A549 (cell line): ENCODE data around the gene IFITM1. TPM values are rescaled to one million over a fixed set of nuclear protein-coding genes. Genes with fewer than 3 reads are reported as not detected.
"Not testable (repeated sequence)": the region's sequence is repeated elsewhere in the genome, so short reads cannot be mapped to it uniquely, and the experiment has no call there.

Source experiments
- ATAC-seq, 2 experiments: fragments of 200-7000 bp in 1 of 2; fragments of >200 bp in 1 of 2; cut with Nextera tagmentation in 1 of 2; cut with Tn5 transposase in 1 of 2; 3 replicates each; pipeline versions ENCODE4 v1.8.0 to v1.9.1; 2018 to 2020; ENCODE audit warnings: mild to moderate bottlenecking in 1 of 2, moderate library complexity in 1 of 2
- CTCF ChIA-PET: fragments of 300-600 bp; sonication (Branson Sonifier 250); formaldehyde crosslinking; extraction: SDS; loops from one replicate; lab custom pipeline; 2021; ENCODE audit warnings: antibody characterized with exemption, inconsistent platforms; lab: Yijun Ruan, JAX
- POLR2A ChIA-PET: fragments of 350-600 bp; formaldehyde crosslinking; extraction: SDS; loops from one replicate; lab custom pipeline; 2021; ENCODE audit warnings: antibody characterized with exemption, inconsistent platforms; lab: Yijun Ruan, JAX
- DNase-seq, 2 experiments: peaks; one replicate each; pipeline versions ENCODE4 v3.0.0 to v3.0.0-alpha.2; 2011 to 2016; ENCODE audit warnings: low read depth in 1 of 2, low spot score in 1 of 2
- FAIRE-seq: peaks from 2 replicates; lab custom pipeline; 2011; peaks lifted over from hg19 to GRCh38; lab: Jason Lieb, UNC
- H3K27ac ChIP-seq, 2 experiments: fragments of >200 bp; sonication (Bioruptor Twin); formaldehyde crosslinking; 3 replicates each; pipeline ENCODE4 v1.5.1; 2016 to 2017
- H3K4me1 ChIP-seq: fragments of >200 bp; sonication (Bioruptor Twin); formaldehyde crosslinking; 3 replicates; pipeline ENCODE4 v1.6.1; 2016
- H3K4me2 ChIP-seq: fragments of >200 bp; sonication (Bioruptor Twin); formaldehyde crosslinking; 3 replicates; pipeline ENCODE4 v1.6.1; 2016
- H3K4me3 ChIP-seq: fragments of >200 bp; sonication (Bioruptor Twin); formaldehyde crosslinking; 3 replicates; pipeline ENCODE4 v1.5.1; 2016
- H3K9me3 ChIP-seq: fragments of >200 bp; sonication (Bioruptor Twin); formaldehyde crosslinking; 3 replicates; pipeline ENCODE4 v1.6.1; 2016
- CBX2 ChIP-seq: fragments of 200-600 bp; sonication (generic); IDR thresholded peaks from 2 replicates; pipeline ENCODE4 v1.6.1; 2016; ENCODE audit warnings: low read depth, mild to moderate bottlenecking, borderline replicate concordance
- CBX8 ChIP-seq: fragments of 200-600 bp; sonication (generic); IDR thresholded peaks from 2 replicates; pipeline ENCODE4 v1.6.1; 2016
- CEBPB ChIP-seq, 2 experiments: fragments of >200 bp in 1 of 2; sonication (Bioruptor Twin) in 1 of 2; formaldehyde crosslinking in 1 of 2; IDR thresholded peaks; 2 replicates each; pipeline ENCODE4 v1.6.1; 2012 to 2016
- E2F6 ChIP-seq: IDR thresholded peaks from 2 replicates; pipeline ENCODE4 v1.6.1; 2012; ENCODE audit warnings: low read depth, borderline replicate concordance
- ESRRA ChIP-seq: fragments of 150-350 bp; IDR thresholded peaks from 2 replicates; pipeline ENCODE4 v1.6.1; 2014; ENCODE audit warnings: mild to moderate bottlenecking, low read length, borderline replicate concordance
- FOSL2 ChIP-seq, 2 experiments: fragments of 450-650 bp in 1 of 2; fragments of >200 bp in 1 of 2; sonication (Bioruptor Twin) in 1 of 2; formaldehyde crosslinking; IDR thresholded peaks; 2 replicates each; pipeline versions ENCODE4 v1.5.0 to v1.6.1; 2016 to 2020; ENCODE audit warnings: mild to moderate bottlenecking in 1 of 2, moderate library complexity in 1 of 2
- GATA3 ChIP-seq: IDR thresholded peaks from 2 replicates; pipeline ENCODE4 v1.6.1; 2012; ENCODE audit warnings: borderline replicate concordance
- HES2 ChIP-seq: fragments of >200 bp; sonication (Bioruptor Twin); formaldehyde crosslinking; IDR thresholded peaks from 2 replicates; pipeline ENCODE4 v1.6.1; 2016
- NPAS2 ChIP-seq: fragments of 250-450 bp; sonication (Bioruptor Pico); IDR thresholded peaks from 2 replicates; pipeline ENCODE4 v1.8.0; 2022; ENCODE audit warnings: mild to moderate bottlenecking, moderate library complexity, borderline replicate concordance
- NR3C1 ChIP-seq: fragments of >200 bp; sonication (Bioruptor Twin); formaldehyde crosslinking; IDR thresholded peaks from 3 replicates; pipeline ENCODE4 v1.6.1; 2017
- POLR2A ChIP-seq: IDR thresholded peaks from 2 replicates; pipeline ENCODE4 v1.6.1; 2012; ENCODE audit warnings: mild to moderate bottlenecking, low read length
- RAD21 ChIP-seq, 2 experiments: fragments of >200 bp in 1 of 2; sonication (Bioruptor Twin) in 1 of 2; formaldehyde crosslinking in 1 of 2; IDR thresholded peaks in 1 of 2; conservative IDR thresholded peaks in 1 of 2; 2 replicates in 1 of 2; 3 replicates in 1 of 2; pipeline ENCODE4 v1.6.1; 2012 to 2018; ENCODE audit warnings: inconsistent platforms in 1 of 2
- SREBF2 ChIP-seq: fragments of 450-650 bp; IDR thresholded peaks from 2 replicates; pipeline ENCODE4 v1.6.1; 2014; ENCODE audit warnings: mild to moderate bottlenecking, moderate library complexity
- ZC3H11A ChIP-seq: fragments of 450-650 bp; IDR thresholded peaks from 2 replicates; pipeline ENCODE4 v1.6.1; 2014; ENCODE audit warnings: antibody characterized with exemption, mild to moderate bottlenecking
- ZNF302 ChIP-seq: fragments of 250-450 bp; sonication (Bioruptor Pico); IDR thresholded peaks from 2 replicates; pipeline ENCODE4 v1.9.0; 2021; ENCODE audit warnings: inconsistent platforms, mild to moderate bottlenecking, moderate library complexity
- WGBS: methylation state at CpG from one replicate; pipeline ENCODE4 v1.1.6; 2017; ENCODE audit errors: missing lambda C conversion rate; 5-methylcytosine and 5-hydroxymethylcytosine counted together
- polyA plus RNA-seq, 4 experiments: library from polyadenylated mRNA; depleted of rRNA in 3 of 4; stranded (reverse); fragments of >200 nt; fragmentation: RNase III in 1 of 4; extraction: RNeasy Plus Mini Kit Qiagen cat#74134 plus additional on column Dnase treatment in 1 of 4; gene quantifications; 2 replicates in 3 of 4; 3 replicates in 1 of 4; pipeline ENCODE4 v1.2.3, GENCODE V29; 2011 to 2017
- TF ChIP-seq, protein P1 (sequence below): fragments of 450-650 bp; IDR thresholded peaks from 2 replicates; pipeline ENCODE4 v1.6.1; 2014; ENCODE audit warnings: antibody characterized with exemption
- TF ChIP-seq, protein P2 (sequence below): fragments of >200 bp; sonication (Bioruptor Twin); formaldehyde crosslinking; IDR thresholded peaks from 3 replicates; pipeline ENCODE4 v1.5.1; 2016

IFITM1 gene
- polyA plus RNA-seq, 2 of the 4 experiments (the other 2 are of a cell fraction): 0.14 to 1.7 TPM

DNA sequence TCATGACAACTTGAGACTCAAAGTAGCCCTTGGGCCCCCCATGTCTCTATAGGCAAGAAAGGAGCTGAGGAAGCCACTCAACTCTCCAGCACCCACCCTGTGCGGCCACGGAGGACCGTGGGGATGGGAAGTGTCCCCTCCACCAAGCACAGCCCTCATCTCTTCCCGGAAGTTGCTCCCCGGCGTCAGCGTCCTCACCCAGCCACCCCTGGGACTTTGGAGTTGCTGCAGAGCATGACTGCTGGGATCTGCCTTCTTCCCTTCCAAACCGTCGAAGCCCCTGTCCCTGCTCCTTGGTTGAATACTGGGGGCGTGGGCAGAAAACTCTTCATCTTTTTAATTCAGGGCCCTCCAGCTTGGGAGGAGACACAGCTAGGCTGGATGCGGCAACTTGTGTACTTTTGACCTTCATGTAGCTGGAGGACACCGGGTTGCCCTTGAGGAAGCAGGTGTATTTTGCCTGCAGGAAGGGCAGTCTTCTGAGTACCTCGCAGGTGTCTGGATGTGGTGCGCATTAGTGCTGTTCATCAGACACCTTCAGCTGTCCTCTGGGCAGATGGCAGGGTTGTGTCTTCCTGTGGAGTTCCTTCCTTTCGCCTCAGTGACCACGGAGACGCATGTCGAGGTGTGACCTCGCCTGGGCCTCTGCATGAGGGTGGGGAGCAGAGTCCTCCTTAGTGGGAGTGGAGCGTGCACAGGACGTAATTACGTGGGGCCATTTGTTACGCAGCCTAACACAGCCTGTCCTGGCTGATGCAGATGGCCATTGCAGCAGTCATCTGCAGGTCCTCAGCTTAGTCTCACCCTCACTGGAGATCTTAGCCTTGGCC is 19.0 kb downstream of the IFITM1 start:
- H3K27ac ChIP-seq: no peak overlapping the region
- no peaks in the 10 kb centered on the region for H3K4me1 ChIP-seq
- ChIA-PET CTCF (interaction anchor here (0.9 to 2.1 kb wide), 6 partner anchors 8 to 116 kb away, joined by 3 to 8 read pairs (median 4); no protein-coding TSS in a partner anchor), POLR2A (no interaction called here)
- ATAC-seq (no peak), DNase-seq (no peak), FAIRE-seq (no peak)
- 78% methylated on average over 23 of the region's 23 CpGs for WGBS
- TF ChIP-seq CBX8: no peak
- no peak for TF ChIP-seq CBX2
- H3K4me2 ChIP-seq: no peak overlapping the region
- no peaks in the 10 kb centered on the region for H3K9me3 ChIP-seq
- H3K4me3 ChIP-seq: no peak overlapping the region

GRCh38 chr11:333616-334263 is 19.9 kb downstream of the IFITM1 start:
- FAIRE-seq, ATAC-seq, POLR2A ChIA-PET, H3K9me3 ChIP-seq, H3K27ac ChIP-seq, H3K4me2 ChIP-seq, H3K4me1 ChIP-seq, H3K4me3 ChIP-seq, DNase-seq: not testable (repeated sequence)
- CTCF ChIA-PET: interaction anchor here (0.7 to 2.1 kb wide), 5 partner anchors 11 to 29 kb away, joined by 3 to 8 read pairs (median 4); no protein-coding TSS in a partner anchor
- 78% methylated on average over 17 of the region's 17 CpGs for WGBS

DNA sequence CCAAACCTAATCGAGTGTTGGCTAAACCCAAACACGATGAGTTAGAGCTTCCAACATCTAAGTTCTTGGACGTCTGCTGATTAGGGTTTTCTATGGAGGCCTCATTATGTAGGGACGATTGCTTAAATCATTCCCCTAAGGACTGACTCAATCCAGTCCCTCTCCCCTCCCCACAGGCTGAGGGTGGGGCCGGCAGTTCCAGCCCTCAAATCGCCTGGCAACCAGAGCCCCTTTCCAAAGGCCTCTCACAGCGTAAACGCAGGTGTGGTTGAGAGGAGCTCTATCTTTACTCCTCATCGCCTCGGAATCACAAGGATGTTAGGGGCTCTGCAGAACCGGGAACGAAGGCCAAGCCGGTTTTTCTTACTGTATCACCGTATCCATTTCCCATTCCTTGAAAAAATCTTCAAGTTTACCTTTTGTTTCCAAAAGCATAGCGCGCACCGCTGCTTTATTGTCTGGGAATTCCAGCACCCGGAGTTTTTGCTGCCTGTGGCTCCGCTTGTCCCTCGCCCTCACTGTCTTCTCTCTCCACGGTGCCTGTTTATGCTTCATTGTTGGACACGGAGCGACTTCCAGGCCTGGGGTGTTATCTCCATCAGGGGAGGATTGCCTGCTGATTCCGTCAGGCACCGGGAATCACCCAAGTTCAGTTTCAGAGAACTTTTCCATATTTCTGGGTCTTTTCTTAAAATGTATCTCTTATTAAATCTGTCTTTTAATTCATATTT is 20.6 kb downstream of the IFITM1 start:
- DNase-seq: no peak
- no peaks in the 10 kb centered on the region for H3K9me3 ChIP-seq
- no peak for TF ChIP-seq CBX2
- no peak for TF ChIP-seq ESRRA
- TF ChIP-seq, protein P1, sequence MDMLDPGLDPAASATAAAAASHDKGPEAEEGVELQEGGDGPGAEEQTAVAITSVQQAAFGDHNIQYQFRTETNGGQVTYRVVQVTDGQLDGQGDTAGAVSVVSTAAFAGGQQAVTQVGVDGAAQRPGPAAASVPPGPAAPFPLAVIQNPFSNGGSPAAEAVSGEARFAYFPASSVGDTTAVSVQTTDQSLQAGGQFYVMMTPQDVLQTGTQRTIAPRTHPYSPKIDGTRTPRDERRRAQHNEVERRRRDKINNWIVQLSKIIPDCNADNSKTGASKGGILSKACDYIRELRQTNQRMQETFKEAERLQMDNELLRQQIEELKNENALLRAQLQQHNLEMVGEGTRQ: no peak
- no peak for ATAC-seq
- no peak overlapping the region for H3K4me3 ChIP-seq
- H3K27ac ChIP-seq: no peak overlapping the region
- FAIRE-seq: no peak
- 86% methylated on average over 25 of the region's 25 CpGs for whole genome bisulfite sequencing
- CTCF ChIA-PET: interaction anchor here (0.7 to 2.1 kb wide), 4 partner anchors 10 to 29 kb away, joined by 3 to 8 read pairs (median 5); no protein-coding TSS in a partner anchor
- POLR2A ChIA-PET: no interaction called here
- no peaks in the 10 kb centered on the region for H3K4me1 ChIP-seq
- no peak overlapping the region for H3K4me2 ChIP-seq

DNA sequence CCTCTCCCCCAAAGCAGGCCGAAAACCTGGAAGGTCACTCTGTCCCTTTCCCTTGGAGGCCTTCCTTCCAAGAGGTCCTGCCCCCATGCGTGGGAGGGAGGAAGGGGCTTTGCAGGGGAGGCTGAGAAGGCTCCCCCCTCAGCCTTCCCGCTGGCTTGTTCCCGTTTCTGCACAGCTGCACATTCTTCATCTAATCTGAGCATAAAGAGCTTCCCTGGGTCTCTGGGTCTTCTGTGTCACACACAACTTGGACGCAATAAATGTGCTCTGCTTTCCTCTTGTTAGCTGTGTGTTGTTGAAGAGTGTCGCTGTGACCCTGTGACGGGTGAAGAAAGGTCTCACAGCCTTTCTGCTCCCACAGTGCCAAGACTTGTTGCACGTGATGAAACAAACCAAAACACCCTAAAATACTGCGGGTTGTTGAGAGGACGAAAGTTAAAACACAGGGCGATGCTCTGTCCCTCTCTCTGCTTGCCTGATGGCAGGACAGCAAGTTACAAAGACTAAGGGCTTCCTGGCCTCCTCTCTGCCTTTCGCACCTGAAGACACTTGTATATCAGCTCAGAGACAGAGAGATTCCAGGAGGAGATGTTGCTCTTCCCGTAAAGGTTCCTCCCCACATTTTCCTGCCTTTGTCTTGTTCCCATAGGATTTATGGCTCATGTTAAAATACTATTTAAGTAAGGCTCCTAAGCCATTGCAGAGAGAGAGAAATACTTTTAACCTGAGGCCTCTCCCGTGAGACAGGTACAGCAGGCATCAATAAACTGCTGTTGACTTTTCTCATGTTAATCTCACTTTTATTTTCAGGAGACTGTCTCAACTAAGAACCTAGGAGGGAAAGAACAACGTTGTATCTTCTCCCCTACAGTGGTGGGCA is 22.2 kb downstream of the IFITM1 start:
- CTCF ChIA-PET: interaction anchor here (0.9 kb wide), 1 partner anchor 113 kb away, joined by 3 read pairs; no protein-coding TSS in a partner anchor
- H3K4me3 ChIP-seq: no peak overlapping the region
- H3K4me2 ChIP-seq: no peak overlapping the region
- no peaks in the 10 kb centered on the region for H3K4me1 ChIP-seq
- WGBS: 63% methylated on average over 15 of the region's 15 CpGs
- H3K27ac ChIP-seq: no peak overlapping the region; a peak in 1 of 6 replicates
- no peaks in the 10 kb centered on the region for H3K9me3 ChIP-seq
- DNase-seq (no peak), ATAC-seq (no peak), FAIRE-seq (no peak)
- TF ChIP-seq ZNF302: no peak
- TF ChIP-seq SREBF2: no peak
- TF ChIP-seq CEBPB (IDR thresholded peaks at IDR 0.05): no peak
- TF ChIP-seq HES2: no peak
- TF ChIP-seq GATA3: no peak
- TF ChIP-seq RAD21 (conservative IDR thresholded peaks at IDR 0.05 in 1 of 2, IDR thresholded peaks at IDR 0.05 in 1 of 2): no peak
- no peak for TF ChIP-seq POLR2A
- TF ChIP-seq, protein P2, sequence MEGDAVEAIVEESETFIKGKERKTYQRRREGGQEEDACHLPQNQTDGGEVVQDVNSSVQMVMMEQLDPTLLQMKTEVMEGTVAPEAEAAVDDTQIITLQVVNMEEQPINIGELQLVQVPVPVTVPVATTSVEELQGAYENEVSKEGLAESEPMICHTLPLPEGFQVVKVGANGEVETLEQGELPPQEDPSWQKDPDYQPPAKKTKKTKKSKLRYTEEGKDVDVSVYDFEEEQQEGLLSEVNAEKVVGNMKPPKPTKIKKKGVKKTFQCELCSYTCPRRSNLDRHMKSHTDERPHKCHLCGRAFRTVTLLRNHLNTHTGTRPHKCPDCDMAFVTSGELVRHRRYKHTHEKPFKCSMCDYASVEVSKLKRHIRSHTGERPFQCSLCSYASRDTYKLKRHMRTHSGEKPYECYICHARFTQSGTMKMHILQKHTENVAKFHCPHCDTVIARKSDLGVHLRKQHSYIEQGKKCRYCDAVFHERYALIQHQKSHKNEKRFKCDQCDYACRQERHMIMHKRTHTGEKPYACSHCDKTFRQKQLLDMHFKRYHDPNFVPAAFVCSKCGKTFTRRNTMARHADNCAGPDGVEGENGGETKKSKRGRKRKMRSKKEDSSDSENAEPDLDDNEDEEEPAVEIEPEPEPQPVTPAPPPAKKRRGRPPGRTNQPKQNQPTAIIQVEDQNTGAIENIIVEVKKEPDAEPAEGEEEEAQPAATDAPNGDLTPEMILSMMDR: no peak
- TF ChIP-seq ZC3H11A: no peak
- TF ChIP-seq CBX8: no peak
- TF ChIP-seq NPAS2: no peak
- TF ChIP-seq, protein P1: no peak
- no peak for TF ChIP-seq NR3C1
- no peak for TF ChIP-seq FOSL2 (IDR thresholded peaks at IDR 0.05)
- no peak for TF ChIP-seq FOSL2 (CRISPR knock-in tag; IDR thresholded peaks at IDR 0.05)
- TF ChIP-seq E2F6: no peak
- POLR2A ChIA-PET: no interaction called here
